ENCODE data around the gene TYW5. TPM values are rescaled to one million over a fixed set of nuclear protein-coding genes. Genes with fewer than 3 reads are reported as not detected.

Gene TYW5
- total RNA-seq, 1 experiment from 2014 or later = 9.0 TPM

DNA sequence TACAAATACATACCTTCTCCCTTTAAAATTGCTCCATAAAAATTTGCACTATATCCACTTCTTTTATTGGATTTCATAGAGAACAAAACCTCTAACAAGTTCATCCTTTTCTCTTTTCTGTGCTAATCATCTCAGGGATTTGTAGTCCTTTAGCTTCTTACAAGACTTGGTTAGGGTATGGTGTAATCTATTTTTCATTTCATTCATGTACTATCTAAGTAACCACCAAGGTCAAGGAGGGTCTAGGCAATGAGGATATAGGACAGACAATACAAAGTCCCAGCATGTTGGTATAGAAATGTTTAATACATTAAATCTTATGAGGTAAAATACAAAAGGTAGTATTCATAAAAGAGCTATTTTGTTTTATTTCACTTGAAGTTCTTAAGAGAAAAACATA is 26.7 kb downstream of the TYW5 start:
- H3K36me3 ChIP-seq (ENCODE audit: low read depth, low read length) = peaks cover 38% of the 10 kb centered on the region
- no peak overlapping the region for H3K4me3 ChIP-seq (ENCODE audit: low read length)
- ChIA-PET POLR2A (ENCODE audit: unreplicated experiment) (interaction anchor here (0.5 kb wide), 1 partner anchor 18 kb away, joined by 3 read pairs; no protein-coding TSS in a partner anchor), CTCF (no interaction called here)
- no peak overlapping the region for H3K4me2 ChIP-seq (ENCODE audit: low read length)
- no peak for TF ChIP-seq EZH2 (IDR thresholded peaks at IDR 0.05; ENCODE audit: low read length, unreplicated experiment)
- no peak for TF ChIP-seq EZH2phosphoT487 (IDR thresholded peaks at IDR 0.05; ENCODE audit: borderline replicate concordance, low read length)
- TF ChIP-seq, protein P1, sequence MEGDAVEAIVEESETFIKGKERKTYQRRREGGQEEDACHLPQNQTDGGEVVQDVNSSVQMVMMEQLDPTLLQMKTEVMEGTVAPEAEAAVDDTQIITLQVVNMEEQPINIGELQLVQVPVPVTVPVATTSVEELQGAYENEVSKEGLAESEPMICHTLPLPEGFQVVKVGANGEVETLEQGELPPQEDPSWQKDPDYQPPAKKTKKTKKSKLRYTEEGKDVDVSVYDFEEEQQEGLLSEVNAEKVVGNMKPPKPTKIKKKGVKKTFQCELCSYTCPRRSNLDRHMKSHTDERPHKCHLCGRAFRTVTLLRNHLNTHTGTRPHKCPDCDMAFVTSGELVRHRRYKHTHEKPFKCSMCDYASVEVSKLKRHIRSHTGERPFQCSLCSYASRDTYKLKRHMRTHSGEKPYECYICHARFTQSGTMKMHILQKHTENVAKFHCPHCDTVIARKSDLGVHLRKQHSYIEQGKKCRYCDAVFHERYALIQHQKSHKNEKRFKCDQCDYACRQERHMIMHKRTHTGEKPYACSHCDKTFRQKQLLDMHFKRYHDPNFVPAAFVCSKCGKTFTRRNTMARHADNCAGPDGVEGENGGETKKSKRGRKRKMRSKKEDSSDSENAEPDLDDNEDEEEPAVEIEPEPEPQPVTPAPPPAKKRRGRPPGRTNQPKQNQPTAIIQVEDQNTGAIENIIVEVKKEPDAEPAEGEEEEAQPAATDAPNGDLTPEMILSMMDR (conservative IDR thresholded peaks at IDR 0.05; ENCODE audit: low read depth, low read length) = no peak
- DNase-seq = no peak
- no peaks in the 10 kb centered on the region for H3K27me3 ChIP-seq (ENCODE audit: low read length)
- H3F3A ChIP-seq (ENCODE audit: low read length, unreplicated experiment) = no peaks in the 10 kb centered on the region
- H4K20me1 ChIP-seq (ENCODE audit: low read length) = peaks cover 9% of the 10 kb centered on the region
- H3K9me2 ChIP-seq (replicated peaks; ENCODE audit: low read length) = no peaks in the 10 kb centered on the region
- H3K79me2 ChIP-seq (ENCODE audit: low read length) = peaks cover 43% of the 10 kb centered on the region
- intact Hi-C loops (cut with micrococcal nuclease) = no loop called here
- peaks cover 8% of the 10 kb centered on the region for H3K4me1 ChIP-seq (ENCODE audit: insufficient read depth, low read length)
- no peak for ATAC-seq
- H3K9ac ChIP-seq (ENCODE audit: low read length) = no peak overlapping the region
- H3K9me3 ChIP-seq (ENCODE audit: low read length) = no peaks in the 10 kb centered on the region
- H3K27ac ChIP-seq (ENCODE audit: low read length) = no peak overlapping the region
- BruUV-seq (replicated peaks) = no TSS peak
- no peak overlapping the region for H2AFZ ChIP-seq (ENCODE audit: low read length)

DNA sequence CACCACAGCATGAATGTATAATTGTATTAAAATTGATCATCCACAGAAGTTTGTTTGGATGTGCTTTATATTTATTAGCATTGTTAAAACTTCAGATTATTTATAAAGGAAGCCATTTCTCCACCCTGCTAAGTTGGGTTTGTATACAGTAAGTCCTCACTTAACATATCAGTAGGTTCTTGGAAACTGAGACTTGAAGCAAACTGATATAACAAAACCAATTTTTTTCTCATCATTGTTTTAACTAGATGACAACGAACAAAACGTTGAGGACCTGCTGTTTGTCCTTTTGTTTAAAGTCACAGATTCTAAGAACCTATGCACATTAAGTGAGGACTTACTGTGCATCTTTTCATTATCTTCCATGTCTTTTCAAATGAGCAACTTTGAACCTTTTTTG is 27.1 kb downstream of the TYW5 start:
- no peak overlapping the region for H3K9ac ChIP-seq (ENCODE audit: low read length)
- no peak for ATAC-seq
- POLR2A ChIA-PET (ENCODE audit: unreplicated experiment) = interaction anchor here (0.5 kb wide), 1 partner anchor 19 kb away, joined by 3 read pairs; no protein-coding TSS in a partner anchor
- H3K4me1 ChIP-seq (ENCODE audit: insufficient read depth, low read length) = peaks cover 11% of the 10 kb centered on the region
- H3K9me3 ChIP-seq (ENCODE audit: low read length) = no peaks in the 10 kb centered on the region
- H2AFZ ChIP-seq (ENCODE audit: low read length) = no peak overlapping the region
- TF ChIP-seq EZH2 (IDR thresholded peaks at IDR 0.05; ENCODE audit: low read length, unreplicated experiment) (no peak), EZH2phosphoT487 (IDR thresholded peaks at IDR 0.05; ENCODE audit: borderline replicate concordance, low read length) (no peak)
- TF ChIP-seq, protein P1 (conservative IDR thresholded peaks at IDR 0.05; ENCODE audit: low read depth, low read length) = no peak
- no peak overlapping the region for H3K27ac ChIP-seq (ENCODE audit: low read length)
- no peak for DNase-seq
- H4K20me1 ChIP-seq (ENCODE audit: low read length) = peaks cover 9% of the 10 kb centered on the region
- H3K79me2 ChIP-seq (ENCODE audit: low read length) = peaks cover 47% of the 10 kb centered on the region
- H3K9me2 ChIP-seq (replicated peaks; ENCODE audit: low read length) = no peaks in the 10 kb centered on the region
- no peak overlapping the region for H3K4me3 ChIP-seq (ENCODE audit: low read length)
- no TSS peak for BruUV-seq (replicated peaks)
- H3K36me3 ChIP-seq (ENCODE audit: low read depth, low read length) = peaks cover 34% of the 10 kb centered on the region
- H3F3A ChIP-seq (ENCODE audit: low read length, unreplicated experiment) = no peaks in the 10 kb centered on the region
- CTCF ChIA-PET = no interaction called here
- H3K27me3 ChIP-seq (ENCODE audit: low read length) = no peaks in the 10 kb centered on the region
- H3K4me2 ChIP-seq (ENCODE audit: low read length) = no peak overlapping the region
- intact Hi-C loops (cut with micrococcal nuclease) = no loop called here

DNA sequence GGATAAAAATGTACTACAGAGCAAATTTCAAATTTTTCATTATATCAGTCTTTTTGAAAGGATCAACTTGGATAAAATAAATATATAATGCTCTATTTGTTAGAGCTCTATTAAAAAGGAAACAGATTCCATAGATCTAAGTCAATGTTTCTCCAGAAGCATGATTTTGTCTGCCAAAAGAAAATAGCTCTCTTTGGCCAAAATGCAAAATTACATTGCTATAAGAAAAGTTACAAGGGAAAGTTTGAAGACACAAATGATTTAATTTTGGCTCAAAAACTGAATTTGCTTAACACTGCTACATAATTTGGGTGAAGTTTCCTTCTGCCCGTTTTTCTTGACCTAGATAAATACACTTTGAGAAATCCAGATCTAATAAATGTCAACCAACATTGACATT is 28.5 kb downstream of the TYW5 start:
- TF ChIP-seq EZH2phosphoT487 (IDR thresholded peaks at IDR 0.05; ENCODE audit: borderline replicate concordance, low read length) (no peak), EZH2 (IDR thresholded peaks at IDR 0.05; ENCODE audit: low read length, unreplicated experiment) (no peak)
- TF ChIP-seq, protein P1 (conservative IDR thresholded peaks at IDR 0.05; ENCODE audit: low read depth, low read length) = no peak
- DNase-seq (no peak), ATAC-seq (no peak)
- H3K27ac ChIP-seq (ENCODE audit: low read length) = no peak overlapping the region
- no peaks in the 10 kb centered on the region for H3F3A ChIP-seq (ENCODE audit: low read length, unreplicated experiment)
- CTCF ChIA-PET = no interaction called here
- H3K79me2 ChIP-seq (ENCODE audit: low read length) = peaks cover 60% of the 10 kb centered on the region
- no peak overlapping the region for H2AFZ ChIP-seq (ENCODE audit: low read length)
- no peaks in the 10 kb centered on the region for H3K9me3 ChIP-seq (ENCODE audit: low read length)
- H3K4me1 ChIP-seq (ENCODE audit: insufficient read depth, low read length) = peaks cover 11% of the 10 kb centered on the region
- no peak overlapping the region for H3K4me2 ChIP-seq (ENCODE audit: low read length)
- intact Hi-C loops (cut with micrococcal nuclease) = no loop called here
- POLR2A ChIA-PET (ENCODE audit: unreplicated experiment) = interaction anchor here (0.6 kb wide), 1 partner anchor 1608 kb away, joined by 4 read pairs; no protein-coding TSS in a partner anchor
- no TSS peak for BruUV-seq (replicated peaks)
- peaks cover 22% of the 10 kb centered on the region for H3K36me3 ChIP-seq (ENCODE audit: low read depth, low read length)
- H3K4me3 ChIP-seq (ENCODE audit: low read length) = no peak overlapping the region
- no peaks in the 10 kb centered on the region for H3K9me2 ChIP-seq (replicated peaks; ENCODE audit: low read length)
- no peaks in the 10 kb centered on the region for H3K27me3 ChIP-seq (ENCODE audit: low read length)
- H3K9ac ChIP-seq (ENCODE audit: low read length) = no peak overlapping the region
- peaks cover 9% of the 10 kb centered on the region for H4K20me1 ChIP-seq (ENCODE audit: low read length)

All from PC-3 (cell line).